Keratinocyte (primary cell): Measurements from ENCODE around the gene NOL9. TPM values are rescaled to one million over a fixed set of nuclear protein-coding genes. Genes with fewer than 3 reads are reported as not detected.

Source experiments
- DNase-seq: peaks from one replicate; pipeline ENCODE4 v3.0.0-alpha.2; 2011; ENCODE audit warnings: low read depth, missing footprints, low spot score
- FAIRE-seq: peaks from 2 replicates; lab custom pipeline; 2011; peaks lifted over from hg19 to GRCh38; lab: Jason Lieb, UNC
- H2AFZ ChIP-seq: 2 replicates; pipeline ENCODE4 v1.6.0; 2012; ENCODE audit warnings: low read length, control low read depth, inconsistent platforms; ENCODE audit not compliant: control insufficient read depth
- H3K27ac ChIP-seq: 2 replicates; pipeline ENCODE4 v1.5.1; 2011; ENCODE audit warnings: low read length; ENCODE audit not compliant: control insufficient read depth, insufficient read depth
- H3K27me3 ChIP-seq: 3 replicates; pipeline ENCODE4 v1.6.0; 2011; ENCODE audit warnings: low read length; ENCODE audit not compliant: control insufficient read depth, insufficient read depth; ENCODE audit errors: extremely low read depth
- H3K36me3 ChIP-seq, 2 experiments: 2 replicates in 1 of 2; 3 replicates in 1 of 2; pipeline ENCODE4 v1.5.1; 2011; ENCODE audit warnings: low read length in 2 of 2, mild to moderate bottlenecking in 1 of 2; ENCODE audit not compliant: control insufficient read depth in 2 of 2, insufficient read depth in 2 of 2; ENCODE audit errors: extremely low read depth in 1 of 2
- H3K4me1 ChIP-seq: 3 replicates; pipeline ENCODE4 v1.5.1; 2011; ENCODE audit warnings: low read length; ENCODE audit not compliant: control insufficient read depth, insufficient read depth; ENCODE audit errors: extremely low read depth
- H3K4me2 ChIP-seq: 3 replicates; pipeline ENCODE4 v1.6.0; 2011; ENCODE audit warnings: low read depth, low read length; ENCODE audit not compliant: control insufficient read depth, insufficient read depth; ENCODE audit errors: extremely low read depth
- H3K4me3 ChIP-seq, 3 experiments: fragments of 200-600 bp in 1 of 3; sonication (generic) in 1 of 3; 2 replicates in 2 of 3; 3 replicates in 1 of 3; pipeline ENCODE4 v1.5.1; 2011 to 2016; ENCODE audit warnings: low read length in 3 of 3, mild to moderate bottlenecking in 3 of 3, control low read depth in 2 of 3, inconsistent platforms in 1 of 3, low read depth in 1 of 3, mixed read lengths in 1 of 3, mixed run types in 1 of 3, moderate library complexity in 1 of 3; ENCODE audit not compliant: control insufficient read depth in 2 of 3, insufficient read depth in 2 of 3; ENCODE audit errors: extremely low read depth in 1 of 3
- H3K79me2 ChIP-seq: 2 replicates; pipeline ENCODE4 v1.6.0; 2012; ENCODE audit warnings: low read length; ENCODE audit not compliant: control insufficient read depth, insufficient read depth
- H3K9ac ChIP-seq: 3 replicates; pipeline ENCODE4 v1.6.0; 2011; ENCODE audit warnings: low read length; ENCODE audit not compliant: control insufficient read depth, insufficient read depth; ENCODE audit errors: extremely low read depth
- H3K9me1 ChIP-seq: 3 replicates; pipeline ENCODE4 v1.6.0; 2011; ENCODE audit warnings: low read length; ENCODE audit not compliant: control insufficient read depth, insufficient read depth; ENCODE audit errors: extremely low read depth
- H3K9me3 ChIP-seq: 2 replicates; pipeline ENCODE4 v1.5.1; 2012; ENCODE audit warnings: low read depth, low read length; ENCODE audit not compliant: control insufficient read depth
- H4K20me1 ChIP-seq: 3 replicates; pipeline ENCODE4 v1.6.0; 2011; ENCODE audit warnings: low read length; ENCODE audit not compliant: control insufficient read depth, insufficient read depth; ENCODE audit errors: extremely low read depth
- EZH2 ChIP-seq: IDR thresholded peaks from one replicate; pipeline ENCODE4 v1.6.1; 2012; ENCODE audit warnings: inconsistent platforms, mild to moderate bottlenecking, low read length, moderate library complexity
- dilution Hi-C: fragments of 300-500 bp; cut with MboI; formaldehyde crosslinking; loops from one replicate; pipeline ENCODE4 v1.7.0; 2020; ENCODE audit warnings: low sequenced_read_pairs; ENCODE audit not compliant: extremely low pct_ligation_motif_present
- polyA plus RNA-seq, 5 experiments: library from polyadenylated mRNA; depleted of rRNA in 3 of 5; stranded (reverse) in 3 of 5; stranded (forward) in 1 of 5; unstranded in 1 of 5; fragments of >200 nt; gene quantifications; 1 replicate in 1 of 5; 2 replicates in 3 of 5; 3 replicates in 1 of 5; pipeline versions ENCODE4 v1.2.1 to v1.2.3, GENCODE V29; 2011 to 2012; ENCODE audit warnings: missing spikeins in 2 of 5, low read depth in 1 of 5, low replicate concordance in 1 of 5
- TF ChIP-seq, protein P1 (sequence below), 3 experiments: IDR thresholded peaks in 1 of 3; conservative IDR thresholded peaks in 1 of 3; optimal IDR thresholded peaks in 1 of 3; 2 replicates in 2 of 3; 3 replicates in 1 of 3; pipeline versions ENCODE3 to v1.5.1; 2011; ENCODE audit warnings: low read length in 3 of 3, mild to moderate bottlenecking in 3 of 3, moderate library complexity in 2 of 3, control low read depth in 1 of 3, inconsistent platforms in 1 of 3; ENCODE audit not compliant: insufficient read depth in 2 of 3; ENCODE audit errors: extremely low read depth in 1 of 3

NOL9 gene
- polyA plus RNA-seq, 1 donor (not counting 4 experiments of a cell fraction or from before 2014, with no cell fraction given): 24.6 TPM

- H3K36me3 ChIP-seq: peaks cover 14 to 40% of the 10 kb centered on the region in 2 experiments
- FAIRE-seq: no peak
Measured at GRCh38 chr1:6586404-6586816, 32.1 kb upstream of the NOL9 start.

GRCh38 chr1:6585841-6586240, 31.5 kb upstream of the NOL9 start:
- no peak for TF ChIP-seq EZH2
- TF ChIP-seq, protein P1, sequence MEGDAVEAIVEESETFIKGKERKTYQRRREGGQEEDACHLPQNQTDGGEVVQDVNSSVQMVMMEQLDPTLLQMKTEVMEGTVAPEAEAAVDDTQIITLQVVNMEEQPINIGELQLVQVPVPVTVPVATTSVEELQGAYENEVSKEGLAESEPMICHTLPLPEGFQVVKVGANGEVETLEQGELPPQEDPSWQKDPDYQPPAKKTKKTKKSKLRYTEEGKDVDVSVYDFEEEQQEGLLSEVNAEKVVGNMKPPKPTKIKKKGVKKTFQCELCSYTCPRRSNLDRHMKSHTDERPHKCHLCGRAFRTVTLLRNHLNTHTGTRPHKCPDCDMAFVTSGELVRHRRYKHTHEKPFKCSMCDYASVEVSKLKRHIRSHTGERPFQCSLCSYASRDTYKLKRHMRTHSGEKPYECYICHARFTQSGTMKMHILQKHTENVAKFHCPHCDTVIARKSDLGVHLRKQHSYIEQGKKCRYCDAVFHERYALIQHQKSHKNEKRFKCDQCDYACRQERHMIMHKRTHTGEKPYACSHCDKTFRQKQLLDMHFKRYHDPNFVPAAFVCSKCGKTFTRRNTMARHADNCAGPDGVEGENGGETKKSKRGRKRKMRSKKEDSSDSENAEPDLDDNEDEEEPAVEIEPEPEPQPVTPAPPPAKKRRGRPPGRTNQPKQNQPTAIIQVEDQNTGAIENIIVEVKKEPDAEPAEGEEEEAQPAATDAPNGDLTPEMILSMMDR (optimal IDR thresholded peaks at IDR 0.05 in 1 of 3, IDR thresholded peaks at IDR 0.05 in 1 of 3, conservative IDR thresholded peaks at IDR 0.05 in 1 of 3; ENCODE audit: extremely low read depth in 1 of 3, insufficient read depth in 2 of 3, low read length in 3 of 3): no peak
- H3K27me3 ChIP-seq: no peaks in the 10 kb centered on the region
- dilution Hi-C loops: no loop called here

More at GRCh38 chr1:6586404-6586816, 32.1 kb upstream of the NOL9 start:
- H3K9ac ChIP-seq: no peak overlapping the region
- no peak overlapping the region for H2AFZ ChIP-seq
- peaks cover 6% of the 10 kb centered on the region for H3K79me2 ChIP-seq
- dilution Hi-C loops: no loop called here
- peaks cover 31% of the 10 kb centered on the region for H4K20me1 ChIP-seq
- H3K4me2 ChIP-seq: no peak overlapping the region
- no peaks in the 10 kb centered on the region for H3K27me3 ChIP-seq
- peaks cover 5% of the 10 kb centered on the region for H3K9me1 ChIP-seq
- no peaks in the 10 kb centered on the region for H3K9me3 ChIP-seq
- H3K4me3 ChIP-seq: no peak overlapping the region
- H3K27ac ChIP-seq: no peak overlapping the region
- peaks cover 43% of the 10 kb centered on the region for H3K4me1 ChIP-seq
- no peak for DNase-seq
- no peak for TF ChIP-seq EZH2
- TF ChIP-seq, protein P1 (optimal IDR thresholded peaks at IDR 0.05 in 1 of 3, IDR thresholded peaks at IDR 0.05 in 1 of 3, conservative IDR thresholded peaks at IDR 0.05 in 1 of 3; ENCODE audit: extremely low read depth in 1 of 3, insufficient read depth in 2 of 3, low read length in 3 of 3): no peak

More at GRCh38 chr1:6585841-6586240, 31.5 kb upstream of the NOL9 start:
- peaks cover 8% of the 10 kb centered on the region for H3K79me2 ChIP-seq
- no peaks in the 10 kb centered on the region for H3K9me3 ChIP-seq
- peaks cover 11 to 35% of the 10 kb centered on the region in 2 experiments for H3K36me3 ChIP-seq
- H4K20me1 ChIP-seq: peaks cover 29% of the 10 kb centered on the region
- peaks cover 7% of the 10 kb centered on the region for H3K9me1 ChIP-seq
- H3K4me1 ChIP-seq: peaks cover 47% of the 10 kb centered on the region
- H3K4me2 ChIP-seq: no peak overlapping the region
- no peak overlapping the region for H3K4me3 ChIP-seq
- H3K9ac ChIP-seq: no peak overlapping the region
- no peak overlapping the region for H2AFZ ChIP-seq
- H3K27ac ChIP-seq: no peak overlapping the region
- FAIRE-seq: no peak
- no peak for DNase-seq
